HG02970 (cell line): Measurements from ENCODE around the gene DEPDC1.
"Not testable (repeated sequence)": the region's sequence is repeated elsewhere in the genome, so short reads cannot be mapped to it uniquely, and the experiment has no call there.

Experiments
- ATAC-seq: cut with Tn5 transposase; IDR thresholded peaks from one replicate; pipeline ENCODE4 v1.9.1; 2021; ENCODE audit warnings: mild to moderate bottlenecking, moderate library complexity, moderate number of reproducible peaks; ENCODE audit not compliant: unreplicated experiment, low FRiP score

Gene DEPDC1

GRCh38 chr1:68476626-68477025 is 20.3 kb downstream of the DEPDC1 start:
- not testable (repeated sequence) for ATAC-seq

DNA sequence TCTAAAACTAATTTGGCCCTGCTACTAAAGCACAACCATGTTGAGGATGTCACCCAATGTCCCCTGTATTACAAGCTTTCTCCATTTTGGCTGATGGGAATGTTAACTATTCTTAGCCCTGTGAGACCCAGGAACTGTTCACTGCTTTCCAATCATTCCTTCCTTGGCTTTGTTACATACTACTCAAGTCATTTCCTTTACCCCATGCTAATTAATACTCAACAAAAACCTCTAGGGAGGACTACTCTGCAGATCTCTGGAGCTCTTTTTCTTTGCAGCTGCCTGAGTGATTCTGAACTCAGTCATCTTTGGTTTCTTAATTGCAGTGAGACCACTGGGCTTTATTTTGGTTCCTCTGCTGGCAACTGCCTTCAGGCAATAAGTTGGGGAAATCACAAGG is 23.8 kb downstream of the DEPDC1 start:
- ATAC-seq, result no peak

DNA sequence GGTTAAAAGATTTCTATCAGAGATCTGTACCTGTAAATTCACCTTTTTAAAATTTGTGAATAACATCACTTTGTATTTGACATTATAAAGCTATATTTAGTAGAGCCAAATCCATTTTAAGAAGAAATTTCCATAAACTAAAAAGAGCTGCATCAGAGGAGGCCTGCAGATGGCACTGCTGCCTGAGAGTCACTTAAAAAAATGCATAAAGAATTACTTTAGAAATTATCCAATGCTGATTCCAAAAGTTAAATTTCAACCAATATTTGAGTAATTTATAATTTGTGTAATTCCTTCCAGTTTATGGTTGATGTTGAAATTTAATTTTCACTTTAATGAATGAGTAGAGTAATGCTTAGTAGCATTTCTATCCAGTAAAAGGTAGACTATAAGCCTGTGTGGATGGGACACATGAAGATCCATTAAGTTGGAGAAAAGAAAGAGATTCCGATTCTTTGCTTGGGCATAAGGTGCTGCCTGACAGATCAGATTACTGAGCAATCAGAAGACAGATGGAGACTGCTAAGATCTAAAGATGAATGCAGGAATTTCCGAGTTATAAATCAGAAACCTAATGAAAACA is 26.4 kb downstream of the DEPDC1 start:
- ATAC-seq, result no peak

- ATAC-seq, result no peak
Measured at GRCh38 chr1:68464891-68465290, 32.0 kb downstream of the DEPDC1 start.

- ATAC-seq, result no peak
Measured at GRCh38 chr1:68460935-68461334, 35.9 kb downstream of the DEPDC1 start.

GRCh38 chr1:68459796-68460195 is 37.1 kb downstream of the DEPDC1 start:
- ATAC-seq, result no peak

- no peak for ATAC-seq
Measured at GRCh38 chr1:68459091-68459490, 37.8 kb downstream of the DEPDC1 start.

GRCh38 chr1:68456202-68456601 is 40.7 kb downstream of the DEPDC1 start:
- ATAC-seq, result no peak

- ATAC-seq, result no peak
Measured at GRCh38 chr1:68454534-68454933, 42.3 kb downstream of the DEPDC1 start.

GRCh38 chr1:68453060-68453670 is 43.7 kb downstream of the DEPDC1 start:
- ATAC-seq, result no peak

DNA sequence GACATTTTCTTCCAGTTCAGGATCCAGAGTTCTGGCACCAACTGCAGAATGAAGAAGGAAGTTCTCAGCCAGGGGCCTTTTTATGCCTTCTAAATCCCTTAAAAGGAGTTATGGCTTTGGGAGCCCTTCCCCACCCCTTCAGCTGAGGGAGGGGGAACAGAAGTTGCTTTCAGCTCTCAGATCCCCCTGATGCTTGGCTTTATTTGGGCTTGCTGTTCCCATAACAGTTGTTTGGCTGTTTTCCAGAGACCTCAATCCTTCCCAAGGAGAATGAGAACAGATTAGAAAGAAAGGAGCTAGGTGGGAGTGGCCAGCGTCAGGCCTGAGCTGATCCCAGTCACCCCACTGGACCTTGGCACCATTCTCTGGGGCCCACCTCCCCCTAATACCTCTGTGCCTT is 47.0 kb downstream of the DEPDC1 start, which contains the start of gene RPE65:
Gene RPE65 (minus strand): TSS at position 54 of the 400 bp plus-strand sequence. CDS start 49 bp downstream, at position 5.
- ATAC-seq, result no peak

DNA sequence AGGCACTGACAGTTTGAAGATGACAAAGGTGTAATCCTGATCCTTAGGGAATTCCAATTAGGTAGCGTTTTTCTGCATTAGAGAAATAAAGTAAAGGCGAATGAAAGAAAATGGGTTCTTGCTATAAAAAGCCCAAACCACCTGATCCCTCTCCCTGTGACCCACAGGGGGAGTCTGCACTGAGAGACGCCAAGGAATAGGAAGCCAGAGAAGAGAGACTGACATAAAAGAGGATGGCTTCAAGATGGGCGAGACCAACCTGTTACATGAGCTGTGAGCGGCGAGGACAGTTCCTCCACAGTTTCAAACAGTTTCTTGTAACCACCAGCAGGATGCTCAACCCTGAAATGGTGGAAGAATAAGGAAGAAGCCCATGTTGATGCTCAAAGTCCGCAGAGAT is 48.5 kb downstream of the DEPDC1 start:
- ATAC-seq, result no peak

- ATAC-seq, result no peak
Measured at GRCh38 chr1:68445709-68446108, 51.2 kb downstream of the DEPDC1 start.

DNA sequence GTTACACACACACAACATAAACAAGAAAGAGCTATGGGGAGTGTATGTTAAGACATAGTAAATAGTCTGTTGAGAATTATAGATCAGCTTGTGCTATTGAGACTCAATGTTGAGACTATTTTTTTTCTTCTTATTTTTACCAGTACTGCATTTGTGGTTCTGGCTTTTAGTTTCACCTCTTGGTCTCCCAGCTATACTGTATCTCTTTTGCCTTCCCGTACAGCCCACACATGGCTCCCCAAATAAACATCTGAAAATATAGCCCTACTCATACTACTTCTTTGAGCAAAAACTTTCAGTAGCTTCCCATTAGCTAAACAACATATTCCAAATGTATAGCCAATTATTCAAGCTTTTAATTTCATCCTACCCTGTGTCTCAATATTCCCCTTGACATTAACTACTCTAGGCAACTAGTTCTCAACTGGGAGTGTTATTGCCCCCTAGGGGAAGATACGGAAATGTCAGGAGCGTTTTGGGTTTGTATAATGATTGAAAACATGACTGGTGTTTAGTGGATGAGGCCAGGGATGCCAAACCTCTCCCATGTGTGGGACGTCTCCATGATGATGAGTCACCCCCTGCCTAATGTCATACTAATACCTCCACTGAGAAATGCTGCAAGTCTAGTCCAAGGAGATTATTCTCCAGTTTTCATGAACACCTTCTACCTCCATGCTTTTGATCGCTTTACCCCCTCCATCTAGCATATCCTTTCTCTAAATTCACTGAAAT is 53.9 kb downstream of the DEPDC1 start:
- peak; percentile 57 for ATAC-seq

- ATAC-seq, result no peak
Measured at GRCh38 chr1:68442006-68442405, 54.9 kb downstream of the DEPDC1 start.

DNA sequence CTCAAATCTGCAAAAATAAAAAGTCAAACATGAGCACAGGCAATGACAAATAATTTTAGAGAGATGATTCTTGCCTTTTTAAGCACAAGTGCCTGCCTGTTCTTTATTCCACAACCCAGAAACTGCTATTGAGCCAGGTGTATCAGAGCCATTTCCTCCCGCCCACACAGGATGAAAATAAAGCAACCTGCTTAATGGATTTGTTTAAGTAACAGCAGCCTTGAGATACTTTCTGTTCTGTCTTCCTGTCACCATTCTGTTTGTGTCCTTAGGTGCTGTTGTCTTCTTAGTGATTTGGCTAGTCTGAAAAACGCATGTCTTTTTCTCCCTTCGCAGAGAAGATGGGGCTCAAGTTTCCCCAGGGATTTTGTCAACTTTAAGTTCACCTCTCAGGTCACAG is 58.6 kb downstream of the DEPDC1 start:
- ATAC-seq, result no peak

DNA sequence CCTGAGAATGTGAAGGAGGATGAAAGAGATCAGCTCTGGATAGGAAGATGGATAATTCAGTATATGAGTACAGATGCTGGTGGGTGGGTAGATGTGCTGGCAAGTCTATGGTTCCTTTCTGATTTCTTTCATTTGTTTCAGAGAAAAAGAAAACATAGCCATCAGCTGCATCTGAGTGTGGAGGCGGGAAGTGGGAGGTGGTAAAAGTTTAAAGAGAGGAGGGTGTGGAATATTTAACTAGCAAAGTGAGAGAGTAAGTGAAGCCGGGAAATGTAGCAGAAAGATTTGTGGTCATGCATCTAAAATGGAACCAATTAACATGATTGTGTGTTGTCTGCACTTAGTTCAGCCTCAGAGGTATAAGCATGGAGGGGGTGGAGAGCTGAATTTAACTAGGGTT is 63.5 kb downstream of the DEPDC1 start:
- ATAC-seq, result no peak

DNA sequence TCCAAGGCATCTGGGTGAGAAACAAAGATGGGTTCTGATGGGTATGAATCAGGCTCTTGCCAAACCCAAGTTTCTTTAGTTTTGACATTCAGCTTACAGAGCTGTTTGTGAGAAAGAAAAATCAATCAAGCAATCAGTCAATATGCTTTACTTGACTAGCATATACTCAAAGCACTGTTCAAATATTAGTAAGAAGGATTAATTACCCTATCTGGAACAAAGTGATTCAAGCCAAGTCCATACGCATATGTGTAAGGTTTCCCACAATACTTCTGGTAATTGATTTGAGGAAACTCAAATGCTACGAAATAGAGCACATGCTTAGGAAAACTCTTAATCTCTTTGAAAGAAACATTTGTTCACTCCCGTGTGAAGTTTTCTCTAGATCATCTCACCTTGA is 65.8 kb downstream of the DEPDC1 start:
- ATAC-seq, result no peak

DNA sequence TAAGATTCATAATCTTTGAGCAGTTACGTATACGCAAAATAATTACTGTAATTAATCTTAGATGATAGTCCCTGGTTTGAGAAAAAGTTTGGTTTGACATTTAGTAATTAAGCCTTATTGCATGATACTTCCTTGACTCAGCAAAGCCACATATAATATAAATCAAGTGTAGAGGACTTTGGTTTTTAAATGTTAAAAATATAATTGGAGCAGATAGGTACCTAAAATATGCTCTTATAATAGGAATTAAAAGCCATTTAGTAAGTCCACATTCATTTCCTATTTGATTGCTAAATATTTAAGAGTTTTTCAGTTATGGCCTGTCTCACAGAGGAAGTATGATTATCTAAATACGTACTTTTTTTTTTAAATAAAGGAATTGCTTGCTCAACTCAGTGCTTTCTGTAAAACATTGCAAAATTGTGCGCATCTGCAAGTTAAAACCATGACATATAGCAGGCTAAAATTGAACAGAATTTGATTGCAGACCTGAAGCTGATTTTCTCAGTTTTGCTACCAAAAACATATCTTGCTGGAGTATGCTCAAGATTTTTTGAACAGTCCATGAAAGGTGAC is 67.6 kb downstream of the DEPDC1 start:
- no peak for ATAC-seq

DNA sequence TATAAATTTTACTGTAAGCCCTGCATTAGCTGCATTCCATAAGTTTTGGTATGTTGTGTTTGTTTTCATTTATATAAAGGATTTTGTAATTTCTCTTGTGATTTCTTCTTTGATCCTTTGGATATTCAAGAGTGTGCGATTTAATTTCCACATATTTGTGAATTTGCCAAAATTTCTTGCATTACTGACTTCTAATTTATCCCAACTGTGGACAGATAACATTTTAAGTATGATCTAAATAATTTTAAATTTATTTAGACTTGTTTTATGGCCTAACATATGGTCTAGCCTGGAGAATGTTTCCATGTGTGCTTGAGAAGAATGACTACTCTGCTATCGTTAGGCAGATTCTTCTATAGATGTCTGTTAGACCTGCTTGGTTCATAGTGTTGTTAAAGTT is 70.3 kb downstream of the DEPDC1 start:
- no peak for ATAC-seq
